HG02943 (cell line): Measurements from ENCODE around the gene NEK5.
A peak's percentile ranks its signal among the peaks of the same experiment; 100 is the strongest.

Experiments
- ATAC-seq: cut with Tn5 transposase; IDR thresholded peaks from one replicate; pipeline ENCODE4 v1.9.1; 2021; ENCODE audit warnings: mild to moderate bottlenecking, low read depth, moderate library complexity; ENCODE audit not compliant: unreplicated experiment

Gene NEK5

DNA sequence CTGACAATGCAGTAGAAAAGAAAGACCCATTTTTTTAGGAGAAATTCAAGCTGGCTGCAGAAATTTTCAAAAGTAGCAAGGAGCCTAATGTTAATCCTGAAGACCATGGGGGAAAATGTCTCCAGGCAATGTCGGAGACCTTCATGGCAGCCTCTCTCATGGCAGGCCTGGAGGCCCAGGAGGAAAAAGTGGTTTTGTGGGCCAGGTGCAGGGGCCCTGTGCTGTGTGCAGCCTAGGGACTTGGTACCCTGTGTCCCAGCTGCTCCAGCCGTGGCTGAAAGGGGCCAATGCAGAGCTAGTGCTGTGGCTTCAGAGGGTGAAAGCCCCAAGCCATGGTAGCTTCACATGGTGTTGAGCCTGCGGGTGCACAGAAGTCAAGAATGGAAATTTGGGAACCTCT lies 112.6 kb downstream of the NEK5 start:
- no peak for ATAC-seq

DNA sequence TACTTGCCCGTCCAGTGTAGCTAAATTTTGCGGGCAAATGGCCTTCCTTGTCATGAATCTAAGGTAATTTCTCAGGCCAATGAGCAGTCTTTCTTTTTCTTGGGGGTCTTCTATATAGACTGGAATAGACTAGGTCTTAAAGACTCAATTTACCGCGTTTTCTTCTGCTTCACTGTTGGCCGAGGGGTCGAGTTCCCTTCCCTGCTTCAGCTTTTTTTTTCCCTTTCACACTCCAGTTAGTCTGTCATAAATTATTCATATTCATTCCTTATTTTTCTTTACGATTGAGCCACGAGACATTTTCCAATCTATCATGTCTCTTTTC lies 116.4 kb downstream of the NEK5 start:
- ATAC-seq = no peak

DNA sequence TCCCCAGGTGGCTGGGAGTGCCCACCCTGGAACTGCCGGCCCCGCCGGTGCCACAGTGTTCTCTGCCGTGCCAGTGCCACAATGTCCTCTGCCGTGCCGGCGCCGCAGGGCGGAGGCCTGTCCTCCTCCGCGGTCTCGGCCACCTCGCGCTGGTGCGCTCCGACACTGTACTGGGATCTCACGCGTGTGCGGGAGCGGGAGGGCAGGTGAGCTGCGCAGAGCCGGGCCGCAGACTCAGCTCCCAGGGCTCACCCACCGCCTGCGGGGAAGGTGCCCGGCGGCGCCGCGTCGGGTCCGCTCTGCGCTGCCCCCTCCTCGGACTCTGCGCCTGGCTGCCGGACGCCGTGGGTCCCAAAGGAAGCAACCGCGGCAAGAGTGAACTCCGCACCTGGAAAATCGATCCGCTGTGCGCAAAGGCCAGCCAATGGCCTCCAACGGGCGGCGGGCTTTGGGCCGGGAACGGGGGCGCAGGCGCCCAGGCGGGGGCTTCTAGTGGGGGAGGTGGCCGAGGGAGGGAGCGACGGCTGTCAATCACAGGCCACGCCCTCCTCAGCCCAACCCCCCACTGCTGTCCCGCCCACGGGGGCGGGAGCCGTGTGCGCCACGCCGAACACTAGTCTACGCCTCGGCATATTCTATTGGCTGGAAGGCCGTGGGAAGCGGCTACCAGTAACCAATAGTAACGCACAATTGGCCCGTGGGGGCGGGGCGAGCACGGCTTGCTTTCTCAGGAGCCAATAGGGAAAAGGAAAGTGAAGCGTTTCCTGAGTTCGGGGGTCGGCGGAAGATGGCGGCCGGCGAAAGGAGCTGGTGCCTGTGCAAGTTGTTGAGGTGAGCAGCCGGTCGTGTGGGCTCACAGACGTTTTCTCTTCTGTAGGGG lies 117.0 kb downstream of the NEK5 start, which contains the start of gene ALG11:
Gene ALG11, plus strand, starts transcription at position 767 of the 880 bp plus-strand sequence. Its CDS starts 21 bp downstream, at position 788.
- ATAC-seq = peak; percentile 99

DNA sequence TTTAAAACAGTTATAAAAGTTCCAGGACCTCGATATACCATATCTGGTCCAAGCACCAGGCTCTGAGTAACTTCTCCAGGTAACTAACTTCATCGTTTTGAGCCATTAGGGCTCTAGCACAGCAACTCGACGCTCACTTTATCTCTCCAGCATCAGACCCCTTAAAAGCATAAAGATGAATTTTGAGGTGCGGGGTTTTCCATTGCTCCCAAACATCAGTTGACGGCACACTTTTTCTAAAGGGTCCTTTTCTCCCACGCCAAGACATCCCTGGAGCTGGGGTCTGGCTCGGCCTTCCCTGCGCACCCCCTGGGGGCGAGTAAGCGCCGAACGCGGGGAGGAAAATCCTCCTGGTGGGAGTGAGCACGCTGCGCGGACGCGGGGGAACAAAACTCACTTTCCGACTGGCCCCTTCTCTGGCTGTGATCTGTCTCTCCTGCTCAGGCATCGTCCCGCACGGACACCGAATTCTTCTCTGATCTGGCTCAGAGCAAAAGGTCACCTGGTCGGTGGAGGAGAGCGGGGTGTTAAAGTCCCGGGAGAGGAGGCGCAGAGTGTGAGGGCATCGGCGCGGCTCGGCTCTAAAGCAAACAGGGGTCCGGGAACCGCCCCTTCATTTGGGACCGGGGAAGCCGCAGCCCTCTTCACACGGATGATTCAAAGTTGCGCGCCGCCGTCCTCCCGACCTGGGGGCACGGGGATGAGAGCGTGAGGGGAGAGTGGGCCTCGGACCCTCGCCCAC lies 117.8 kb downstream of the NEK5 start, which contains the start of gene ATP7B:
Gene ATP7B, minus strand, starts transcription at position 561 of the 742 bp plus-strand sequence. Its CDS starts 113 bp downstream, at position 448.
- ATAC-seq = peak; percentile 12

DNA sequence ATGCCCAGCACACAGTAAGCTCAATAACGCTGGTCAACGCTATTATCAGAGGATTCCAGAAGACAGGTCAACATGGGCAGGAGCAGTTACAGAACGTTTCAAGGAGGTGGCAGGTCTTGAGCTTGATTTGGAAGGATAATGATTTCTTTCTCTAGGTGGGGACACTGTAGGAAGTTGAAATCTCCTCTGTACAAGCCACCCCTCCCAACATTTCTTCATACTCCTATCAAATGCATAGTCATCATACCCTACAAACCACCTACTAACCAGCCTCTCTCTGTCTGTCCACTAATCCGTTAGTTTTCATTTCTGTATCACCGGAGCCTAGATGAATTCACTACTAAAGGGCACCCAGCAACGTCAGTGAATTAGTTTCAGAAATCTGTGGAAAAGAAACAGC lies 118.9 kb downstream of the NEK5 start:
- no peak for ATAC-seq

DNA sequence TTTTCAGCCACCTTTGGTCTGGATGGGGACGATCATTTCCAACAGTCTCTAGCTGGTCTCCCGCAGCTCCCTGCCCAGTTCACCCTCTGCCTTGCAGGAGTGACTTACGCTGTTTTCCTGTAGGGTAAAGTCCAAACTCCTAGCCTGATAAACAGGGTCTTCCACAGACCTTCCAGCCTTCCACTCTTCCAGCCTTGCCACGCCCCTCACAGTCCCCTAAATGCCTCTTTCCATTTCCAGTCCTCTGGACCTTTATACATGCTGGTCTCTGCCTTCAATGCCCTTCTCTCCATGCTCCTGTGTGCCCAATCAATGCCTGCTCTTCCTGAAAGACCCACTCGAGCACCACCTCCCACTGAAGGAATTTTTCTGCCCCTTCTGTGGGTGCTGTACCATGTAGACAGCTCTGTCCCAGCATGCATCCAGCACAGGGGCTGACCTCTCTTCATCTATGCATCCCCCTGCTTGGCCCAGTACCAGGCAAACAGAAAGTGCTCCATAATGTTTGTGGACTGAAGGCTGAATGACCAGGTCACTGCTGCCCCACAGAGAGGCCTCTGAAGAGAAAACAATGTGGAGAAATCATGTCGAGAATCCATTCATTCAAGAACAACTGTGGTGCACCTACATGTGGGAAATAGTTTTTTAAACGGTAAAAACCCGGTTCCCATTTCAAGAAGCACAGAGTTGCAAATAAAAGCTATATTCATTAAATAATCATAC lies 122.2 kb downstream of the NEK5 start:
- ATAC-seq = no peak

DNA sequence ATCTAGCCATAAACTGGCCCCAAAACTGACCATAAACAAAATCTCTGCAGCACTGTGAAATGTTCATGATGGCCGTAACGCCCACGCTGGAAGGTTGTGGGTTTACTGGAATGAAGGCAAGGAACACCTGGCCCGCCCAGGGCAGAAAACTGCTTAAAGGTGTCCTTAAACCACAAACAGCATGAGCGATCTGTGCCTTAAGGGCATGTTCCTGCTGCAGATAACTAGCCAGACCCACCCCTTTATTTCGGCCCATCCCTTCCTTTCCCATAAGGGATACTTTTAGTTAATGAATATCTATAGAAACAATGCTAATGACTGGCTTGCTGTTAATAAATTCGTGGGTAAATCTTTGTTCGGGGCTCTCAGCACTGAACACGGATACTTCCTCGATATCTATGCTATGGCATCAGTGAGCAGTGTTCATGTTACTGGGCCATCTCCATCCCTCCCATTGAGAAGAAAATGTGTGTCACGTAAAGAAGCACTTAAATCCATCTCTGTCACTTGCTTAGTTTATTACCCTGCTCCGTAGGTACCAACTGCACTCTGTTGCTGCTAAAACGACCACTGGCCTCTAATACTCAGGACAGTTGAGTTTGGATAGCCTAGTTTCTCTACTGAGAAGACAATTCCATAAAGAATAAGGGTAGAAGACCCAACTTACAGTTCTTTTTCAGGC lies 122.9 kb downstream of the NEK5 start:
- ATAC-seq = no peak

DNA sequence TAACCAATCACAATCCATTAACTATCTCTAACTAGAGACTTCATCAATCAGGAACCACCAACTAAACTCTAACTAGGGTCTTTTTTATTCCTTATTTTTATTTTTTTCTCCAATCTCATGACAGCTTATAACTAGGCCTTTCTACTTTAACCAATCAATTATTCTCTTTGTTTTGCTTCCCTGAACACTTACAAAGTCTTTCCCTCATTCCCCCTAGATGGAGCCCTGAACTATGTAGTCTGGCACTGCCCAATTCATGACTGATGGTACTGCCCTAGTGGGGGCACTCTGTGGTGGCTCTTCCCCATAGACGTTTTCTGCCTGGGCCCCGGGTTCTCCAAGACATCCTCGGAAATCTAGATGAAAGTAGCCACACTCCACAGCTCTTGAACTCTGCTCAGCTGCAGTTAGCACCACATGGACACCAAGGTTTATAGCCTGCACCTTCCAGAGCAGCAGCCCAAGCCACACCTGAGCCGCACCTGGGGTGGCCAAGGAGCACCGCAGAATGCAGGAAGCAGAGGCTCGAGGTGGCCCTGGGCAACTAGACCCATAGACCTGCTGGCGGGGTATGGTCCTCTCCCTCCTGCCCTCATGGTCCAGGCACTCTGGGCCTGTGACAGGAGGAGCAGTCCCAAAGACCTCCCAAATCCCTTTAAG lies 124.2 kb downstream of the NEK5 start:
- no peak for ATAC-seq

DNA sequence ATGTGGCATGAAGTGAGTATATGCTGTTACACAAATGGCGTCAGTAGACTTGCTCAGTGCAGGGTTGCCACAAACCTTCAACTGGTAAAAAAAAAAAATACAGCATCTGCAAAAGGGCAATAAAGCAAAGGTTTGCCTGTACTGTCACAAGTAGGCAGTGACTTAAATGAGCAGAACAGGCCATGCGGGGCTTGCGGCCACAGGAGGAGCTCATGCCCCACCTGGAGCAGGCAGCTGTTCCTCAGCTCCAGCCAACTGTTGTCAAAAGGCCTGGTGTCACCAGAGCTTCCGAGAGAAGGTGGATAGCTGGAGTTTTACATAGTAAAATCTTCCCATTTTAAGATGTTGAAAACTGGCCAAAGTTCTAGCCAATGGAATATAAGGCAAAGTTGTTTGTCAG lies 125.3 kb downstream of the NEK5 start:
- no peak for ATAC-seq

DNA sequence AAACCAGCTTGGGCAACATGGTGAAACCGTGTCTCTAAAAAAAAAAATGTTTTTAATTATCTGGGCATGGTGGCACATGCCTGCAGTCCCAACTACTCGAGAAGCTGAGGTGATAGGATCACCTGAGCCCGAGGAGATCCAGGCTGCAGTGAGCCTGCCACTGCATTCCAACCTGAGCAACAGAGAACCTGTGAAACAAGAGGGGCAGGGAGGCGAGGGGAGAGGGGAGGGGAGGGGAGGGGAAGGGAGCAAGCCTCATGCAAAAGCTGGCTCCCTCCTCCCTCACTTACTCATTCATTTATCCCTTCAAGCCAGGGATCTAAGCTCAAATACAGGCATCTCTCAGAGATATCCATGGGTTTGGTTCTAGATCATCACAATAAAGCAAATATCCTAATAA lies 126.5 kb downstream of the NEK5 start:
- no peak for ATAC-seq

DNA sequence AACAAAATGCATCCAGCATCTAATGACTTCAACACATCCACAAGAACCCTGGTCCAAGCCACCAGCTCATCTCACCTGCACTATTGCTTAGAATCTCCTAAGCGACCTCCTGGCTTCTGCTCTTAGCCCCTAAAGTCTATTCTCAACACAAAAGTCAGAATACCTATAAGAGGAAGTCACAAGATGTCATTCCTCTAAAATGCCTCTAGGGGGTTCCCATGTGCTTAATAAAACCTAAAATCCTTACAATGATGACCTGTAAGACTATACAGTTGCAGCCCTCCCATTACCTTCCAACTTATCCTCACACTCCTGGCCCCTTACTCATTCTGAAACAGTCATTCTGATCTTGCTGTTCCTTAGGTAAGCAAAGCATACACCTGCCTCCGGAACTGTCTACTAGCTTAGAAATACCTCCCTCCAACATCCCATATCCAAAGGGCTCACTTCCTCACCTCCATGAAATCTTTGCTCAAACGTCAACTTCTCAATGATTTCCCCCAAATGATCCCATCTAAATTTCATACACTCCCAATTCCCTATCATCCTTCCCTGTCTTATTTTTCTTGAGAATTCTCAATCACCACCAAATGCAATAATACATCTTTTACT lies 127.6 kb downstream of the NEK5 start:
- ATAC-seq = no peak

DNA sequence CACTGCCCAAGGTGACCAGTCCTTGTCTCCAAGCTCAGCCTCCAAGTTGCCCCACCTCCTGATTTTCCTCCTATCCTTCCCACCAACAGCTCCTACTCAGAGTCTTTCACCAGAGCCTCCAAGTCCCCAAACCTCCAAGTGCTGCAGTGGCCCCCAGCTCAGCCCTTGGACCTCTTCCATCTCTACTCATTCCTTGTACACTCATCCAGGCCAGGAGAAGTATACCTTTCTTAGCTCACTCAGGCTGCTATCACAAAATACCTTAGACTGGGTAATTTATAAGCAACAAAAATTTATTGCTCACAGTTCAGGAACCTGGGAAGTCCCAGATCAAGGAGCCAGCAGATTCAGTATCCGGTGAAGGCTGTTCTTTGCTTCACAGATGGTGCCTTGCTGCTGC lies 129.0 kb downstream of the NEK5 start:
- no peak for ATAC-seq

DNA sequence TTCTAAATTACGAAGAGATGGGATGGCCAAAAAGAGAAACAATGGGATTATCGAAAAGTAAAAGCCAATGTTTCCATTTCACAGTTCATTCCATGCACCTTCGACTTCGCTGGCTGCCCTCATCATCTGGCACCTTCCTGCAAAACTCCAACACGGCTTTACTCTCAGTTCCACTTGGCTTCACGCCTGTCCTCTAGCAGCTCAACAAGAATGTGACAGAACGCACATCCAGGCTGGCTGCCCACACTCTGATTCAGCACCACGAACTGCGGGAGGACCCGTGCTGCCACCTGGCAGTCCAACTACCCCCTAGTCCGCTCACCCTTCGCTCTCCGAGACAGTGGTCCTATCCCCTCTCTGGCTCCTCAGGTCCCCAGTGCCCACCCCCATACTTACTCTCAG lies 129.4 kb downstream of the NEK5 start:
- no peak for ATAC-seq

DNA sequence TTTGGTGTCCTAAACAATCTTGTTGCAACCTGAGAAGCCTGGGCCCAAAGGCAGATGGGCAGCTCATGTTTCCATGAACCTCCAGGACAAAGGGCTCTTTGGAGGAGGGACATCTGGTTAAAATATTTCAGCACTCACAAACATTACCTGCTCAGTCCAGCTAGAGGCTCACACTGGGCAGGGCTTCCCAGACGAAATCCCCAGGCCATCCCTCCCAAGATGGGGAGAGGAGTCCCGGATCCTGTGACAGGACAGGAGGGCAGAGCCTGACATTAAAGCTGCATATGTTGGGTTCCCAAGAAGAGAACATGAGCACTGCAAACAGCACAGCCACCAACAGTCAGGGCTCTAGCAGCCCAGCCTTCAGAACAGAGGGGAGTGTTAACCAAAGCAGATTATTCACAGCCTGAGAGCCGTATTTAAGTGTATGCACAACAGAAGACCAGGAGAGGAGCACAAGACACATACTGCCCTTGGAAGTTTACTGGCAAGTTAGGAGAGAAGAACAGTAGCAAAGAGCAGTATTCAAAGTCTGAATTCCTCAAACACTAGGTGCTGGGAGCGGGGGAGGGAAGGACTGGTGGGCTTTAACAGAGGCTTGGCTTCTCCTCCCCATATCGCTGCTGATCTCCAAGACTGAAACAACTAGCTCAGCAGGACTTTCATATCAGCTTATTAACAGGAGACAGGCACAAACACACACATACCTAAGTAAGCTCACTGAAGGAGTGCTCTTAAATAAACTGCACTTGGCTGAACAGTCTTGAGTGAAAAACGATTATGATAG lies 130.0 kb downstream of the NEK5 start:
- no peak for ATAC-seq

DNA sequence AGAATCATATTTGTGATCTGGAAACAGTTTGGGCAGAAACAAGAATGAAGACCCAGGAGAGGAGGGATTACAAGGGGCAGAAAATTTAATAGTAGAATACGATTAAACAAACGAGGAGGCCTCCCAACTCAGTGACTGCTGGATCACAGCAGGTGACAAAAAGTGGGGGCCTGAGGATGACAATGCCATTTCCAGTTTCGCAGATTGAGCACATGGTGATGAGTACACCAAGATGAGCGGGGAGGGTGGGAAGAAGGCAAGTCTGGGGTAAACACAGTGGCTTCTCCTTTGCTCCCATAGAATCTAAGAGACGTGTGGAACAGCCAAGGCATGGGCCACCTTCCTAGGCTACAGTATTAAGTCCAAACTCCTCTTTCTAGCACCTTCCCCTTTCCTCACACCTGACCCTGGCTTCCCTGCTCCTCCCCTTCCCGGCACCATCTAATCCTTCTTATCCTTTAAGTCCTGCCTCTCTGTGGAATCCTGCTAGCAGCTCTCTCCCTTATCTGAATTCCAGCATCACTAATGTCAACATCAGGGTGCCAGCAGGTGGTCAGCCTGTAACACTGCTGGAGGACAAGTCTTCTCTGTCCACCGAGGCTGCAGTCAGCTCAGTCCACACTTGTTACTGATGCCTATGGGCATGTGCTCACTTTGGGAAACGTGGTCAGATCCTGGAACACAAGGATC lies 131.1 kb downstream of the NEK5 start:
- ATAC-seq = no peak

DNA sequence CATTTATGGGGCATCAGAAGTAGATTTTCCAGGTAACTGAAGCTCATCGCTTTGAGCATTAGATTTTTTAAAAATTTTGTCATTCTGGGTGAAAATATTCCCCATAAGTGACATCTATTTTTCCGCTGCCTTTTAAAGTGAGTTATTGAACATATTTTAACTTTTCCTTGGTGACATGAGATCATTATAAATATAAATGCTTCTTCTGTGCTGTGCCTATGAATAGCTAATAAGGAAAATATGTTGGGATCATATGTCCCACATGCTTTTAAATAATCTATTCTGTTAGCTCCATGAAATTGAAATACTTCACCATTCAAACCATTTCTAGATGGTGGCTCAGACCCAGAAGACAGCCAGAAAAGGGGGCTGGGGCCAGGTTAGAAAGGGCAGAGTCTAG lies 131.7 kb downstream of the NEK5 start:
- ATAC-seq = no peak

DNA sequence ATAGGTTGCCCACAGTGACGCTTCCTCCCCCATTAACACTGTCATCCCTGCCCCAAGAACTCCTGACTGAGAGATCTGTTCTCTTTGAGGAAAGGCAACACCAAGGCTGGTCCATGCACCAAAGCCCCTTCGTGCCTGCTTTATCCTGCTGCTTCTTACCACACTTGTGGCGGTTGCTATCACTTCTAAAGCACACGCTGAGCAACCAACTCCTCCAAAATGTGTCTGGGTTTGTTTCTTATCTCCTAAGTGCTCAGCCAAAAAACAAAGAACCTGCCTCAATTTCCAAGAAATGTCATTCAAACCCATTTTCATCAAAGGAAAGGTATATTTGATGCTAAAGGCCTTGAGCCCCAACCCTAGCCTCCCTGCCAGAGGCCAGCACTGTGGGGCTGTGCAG lies 132.2 kb downstream of the NEK5 start:
- ATAC-seq = no peak
